ENCODE measurements around the gene TMEM123. TPM values are rescaled to one million over a fixed set of nuclear protein-coding genes. Genes with fewer than 3 reads are reported as not detected.

The TMEM123 gene
- polyA plus RNA-seq, 4 donors: 5.1 to 130 (median 37.9) TPM

Other genes starting within 250 kb of the TMEM123 start
- 10 to 100 TPM in 3 of 4 donors, 1 to 10 TPM in 1; 8.3 to 49.0 (median 29.0) TPM for gene BIRC3, start 135.3 kb downstream of the TMEM123 start, polyA plus RNA-seq
- 10 to 100 TPM; 22.1 to 68.5 (median 33.7) TPM for gene BIRC2, start 105.6 kb downstream of the TMEM123 start, polyA plus RNA-seq
- under 1 TPM in 1 of 4 donors, not detected in 3; 0.36 TPM for gene MMP7, start 78.0 kb upstream of the TMEM123 start, polyA plus RNA-seq
- gene MMP20, start 172.6 kb upstream of the TMEM123 start, polyA plus RNA-seq: under 1 TPM in 1 of 4 donors, not detected in 3; 0.03 TPM